ENCODE measurements around the gene ATL1.

The ATL1 gene

GRCh38 chr14:50666772-50667683, 107.1 kb downstream of the ATL1 start:
- H3K79me2 ChIP-seq (ENCODE audit: control insufficient read depth, low read length): peaks cover 36% of the 10 kb centered on the region
- peaks cover 9% of the 10 kb centered on the region; the same call in 1 of the 2 replicates for H3F3A ChIP-seq (ENCODE audit: control insufficient read depth, insufficient read depth)
- H3K27me3 ChIP-seq (ENCODE audit: control insufficient read depth, low read length): no peaks in the 10 kb centered on the region
- no peaks in the 10 kb centered on the region for H3K9me3 ChIP-seq (ENCODE audit: control insufficient read depth, insufficient read depth, low read length)
- peaks cover 43% of the 10 kb centered on the region for H3K4me1 ChIP-seq (ENCODE audit: control insufficient read depth, low read length)
- H3K36me3 ChIP-seq (ENCODE audit: control insufficient read depth, low read length): peaks cover 13% of the 10 kb centered on the region
- peak overlapping the region; percentile 24 for H3K27ac ChIP-seq (ENCODE audit: low read depth, low read length)
- H3K9me2 ChIP-seq (replicated peaks; ENCODE audit: control insufficient read depth, low read length): no peaks in the 10 kb centered on the region
- H3K4me3 ChIP-seq (ENCODE audit: low read length): peak overlapping the region; percentile 86
- H3K4me2 ChIP-seq (ENCODE audit: low read length): peak overlapping the region; percentile 80
- no peaks in the 10 kb centered on the region for H4K20me1 ChIP-seq (ENCODE audit: control insufficient read depth, insufficient read depth, low read depth, low read length)
- TF ChIP-seq EZH2phosphoT487 (IDR thresholded peaks at IDR 0.05; ENCODE audit: borderline replicate concordance, low read length) (no peak), CTCF (IDR thresholded peaks at IDR 0.05; ENCODE audit: low read depth, low read length, poor library complexity, severe bottlenecking) (no peak)

- H3K9me2 ChIP-seq (replicated peaks; ENCODE audit: control insufficient read depth, low read length): no peaks in the 10 kb centered on the region
- peaks cover 9% of the 10 kb centered on the region; the same call in 1 of the 2 replicates for H3F3A ChIP-seq (ENCODE audit: control insufficient read depth, insufficient read depth)
- TF ChIP-seq CTCF (IDR thresholded peaks at IDR 0.05; ENCODE audit: low read depth, low read length, poor library complexity, severe bottlenecking) (peak; percentile 23), EZH2phosphoT487 (IDR thresholded peaks at IDR 0.05; ENCODE audit: borderline replicate concordance, low read length) (no peak)
- H4K20me1 ChIP-seq (ENCODE audit: control insufficient read depth, insufficient read depth, low read depth, low read length): no peaks in the 10 kb centered on the region
- peak overlapping the region; percentile 86 for H3K4me3 ChIP-seq (ENCODE audit: low read length)
- H3K27me3 ChIP-seq (ENCODE audit: control insufficient read depth, low read length): no peaks in the 10 kb centered on the region
- peaks cover 13% of the 10 kb centered on the region for H3K36me3 ChIP-seq (ENCODE audit: control insufficient read depth, low read length)
- H3K79me2 ChIP-seq (ENCODE audit: control insufficient read depth, low read length): peaks cover 36% of the 10 kb centered on the region
- H3K9me3 ChIP-seq (ENCODE audit: control insufficient read depth, insufficient read depth, low read length): no peaks in the 10 kb centered on the region
- H3K4me1 ChIP-seq (ENCODE audit: control insufficient read depth, low read length): peaks cover 43% of the 10 kb centered on the region
- H3K4me2 ChIP-seq (ENCODE audit: low read length): peak overlapping the region; percentile 80
- peak overlapping the region; percentile 24 for H3K27ac ChIP-seq (ENCODE audit: low read depth, low read length)
Measured at GRCh38 chr14:50667684-50667995, 107.7 kb downstream of the ATL1 start.

GRCh38 chr14:50667996-50668825, 108.3 kb downstream of the ATL1 start, which contains the start of gene SAV1:
TSS of gene SAV1 (minus strand) at chr14:50668306. CDS start at chr14:50667967, 339 bp downstream.
- Histone ChIP-seq H3F3A (ENCODE audit: control insufficient read depth, insufficient read depth) (peaks cover 9% of the 10 kb centered on the region; the same call in 1 of the 2 replicates), H3K79me2 (ENCODE audit: control insufficient read depth, low read length) (peaks cover 36% of the 10 kb centered on the region), H3K4me2 (ENCODE audit: low read length) (peak within 1 kb of the TSS; percentile 80), H3K36me3 (ENCODE audit: control insufficient read depth, low read length) (peaks cover 13% of the 10 kb centered on the region), H3K27ac (ENCODE audit: low read depth, low read length) (peak within 1 kb of the TSS; percentile 24), H3K4me1 (ENCODE audit: control insufficient read depth, low read length) (peaks cover 43% of the 10 kb centered on the region), H4K20me1 (ENCODE audit: control insufficient read depth, insufficient read depth, low read depth, low read length) (no peaks in the 10 kb centered on the region), H3K9me2 (replicated peaks; ENCODE audit: control insufficient read depth, low read length) (no peaks in the 10 kb centered on the region), H3K27me3 (ENCODE audit: control insufficient read depth, low read length) (no peaks in the 10 kb centered on the region), H3K4me3 (ENCODE audit: low read length) (peak within 1 kb of the TSS; percentile 86), H3K9me3 (ENCODE audit: control insufficient read depth, insufficient read depth, low read length) (no peaks in the 10 kb centered on the region)
- TF ChIP-seq EZH2phosphoT487 (IDR thresholded peaks at IDR 0.05; ENCODE audit: borderline replicate concordance, low read length) (no peak), CTCF (IDR thresholded peaks at IDR 0.05; ENCODE audit: low read depth, low read length, poor library complexity, severe bottlenecking) (no peak)
